PC-3 (cell line): ENCODE results near the gene DYNC1I1. TPM values are rescaled to one million over a fixed set of nuclear protein-coding genes. Genes with fewer than 3 reads are reported as not detected.

Experiments
- ATAC-seq: fragments of 200-7000 bp; cut with Tn5 transposase; 2 replicates; pipeline ENCODE4 v1.9.1; 2020; ENCODE audit warnings: mild to moderate bottlenecking, moderate library complexity
- BruUV-seq: library from RNA; stranded (reverse); fragments of 400-500 nt; replicated peaks from 2 replicates; lab custom pipeline; 2021; lab: Mats Ljungman, UMichigan
- CTCF ChIA-PET: fragments of 300-600 bp; sonication (Branson Sonifier 250); formaldehyde crosslinking; loops from one replicate; lab custom pipeline; 2022; ENCODE audit warnings: antibody characterized with exemption; lab: Charles Lee
- POLR2A ChIA-PET: fragments of 300-600 bp; sonication (Branson Sonifier 250); formaldehyde crosslinking; loops from one replicate; lab custom pipeline; 2022; ENCODE audit warnings: antibody characterized with exemption; ENCODE audit not compliant: unreplicated experiment; lab: Charles Lee
- DNase-seq: peaks from one replicate; pipeline ENCODE4 v3.0.0-alpha.2; 2015
- H2AFZ ChIP-seq: fragments of 300-600 bp; sonication (generic); 2 replicates; pipeline ENCODE4 v1.6.0; 2016; ENCODE audit warnings: antibody characterized with exemption, low read length
- H3F3A ChIP-seq: fragments of 300-600 bp; sonication (generic); one replicate; pipeline ENCODE4 v1.6.0; 2017; ENCODE audit warnings: antibody characterized with exemption, low read length, control low read depth, mild to moderate bottlenecking; ENCODE audit not compliant: unreplicated experiment
- H3K27ac ChIP-seq: fragments of 300-600 bp; sonication (generic); 2 replicates; pipeline ENCODE4 v1.5.1; 2016; ENCODE audit warnings: mild to moderate bottlenecking, low read length
- H3K27me3 ChIP-seq: fragments of 300-600 bp; sonication (generic); 2 replicates; pipeline ENCODE4 v1.6.1; 2016; ENCODE audit warnings: low read length, mixed read lengths
- H3K36me3 ChIP-seq: fragments of 300-600 bp; sonication (generic); 2 replicates; pipeline ENCODE4 v1.6.1; 2016; ENCODE audit warnings: low read depth, mixed run types, low read length, mixed read lengths
- H3K4me1 ChIP-seq: fragments of 300-600 bp; sonication (generic); 2 replicates; pipeline ENCODE4 v1.5.1; 2016; ENCODE audit warnings: low read length; ENCODE audit not compliant: insufficient read depth
- H3K4me2 ChIP-seq: fragments of 300-600 bp; sonication (generic); 2 replicates; pipeline ENCODE4 v1.6.0; 2016; ENCODE audit warnings: low read length
- H3K4me3 ChIP-seq: fragments of 300-600 bp; sonication (generic); 2 replicates; pipeline ENCODE4 v1.5.1; 2016; ENCODE audit warnings: mild to moderate bottlenecking, low read length, mixed read lengths
- H3K79me2 ChIP-seq: fragments of 300-600 bp; sonication (generic); 2 replicates; pipeline ENCODE4 v1.6.1; 2017; ENCODE audit warnings: low read length, mixed read lengths
- H3K9ac ChIP-seq: fragments of 300-600 bp; sonication (generic); 2 replicates; pipeline ENCODE4 v1.6.0; 2016; ENCODE audit warnings: mild to moderate bottlenecking, low read length
- H3K9me2 ChIP-seq: fragments of 300-600 bp; sonication (generic); replicated peaks from 2 replicates; pipeline ENCODE4 v1.6.1; 2016; ENCODE audit warnings: mixed run types, low read length, mixed read lengths
- H3K9me3 ChIP-seq: fragments of 300-600 bp; sonication (generic); 2 replicates; pipeline ENCODE4 v1.6.1; 2016; ENCODE audit warnings: low read length, mixed read lengths
- H4K20me1 ChIP-seq: fragments of 300-600 bp; sonication (generic); 2 replicates; pipeline ENCODE4 v1.6.1; 2016; ENCODE audit warnings: low read length, mixed read lengths
- EZH2 ChIP-seq: fragments of 300-600 bp; sonication (generic); IDR thresholded peaks from one replicate; pipeline ENCODE4 v1.6.1; 2017; ENCODE audit warnings: antibody characterized with exemption, mild to moderate bottlenecking, low read length; ENCODE audit not compliant: unreplicated experiment
- EZH2phosphoT487 ChIP-seq: fragments of 300-600 bp; sonication (generic); IDR thresholded peaks from 2 replicates; pipeline ENCODE4 v1.6.1; 2018; ENCODE audit warnings: mild to moderate bottlenecking, antibody characterized with exemption, low read length, borderline replicate concordance
- intact Hi-C: fragments of 100-400 bp; cut with micrococcal nuclease; formaldehyde crosslinking; loops from 2 replicates; pipeline ENCODE4 v1.9.0; 2023
- total RNA-seq: library from RNA; depleted of rRNA; stranded (reverse); fragments of >200 nt; gene quantifications from 2 replicates; pipeline ENCODE4 v1.2.3, GENCODE V29; 2014
- TF ChIP-seq, protein P1 (sequence below): fragments of 300-600 bp; sonication (generic); conservative IDR thresholded peaks from 2 replicates; pipeline ENCODE4 v1.5.1; 2017; ENCODE audit warnings: antibody characterized with exemption, low read depth, mild to moderate bottlenecking, low read length

Gene DYNC1I1
- total RNA-seq, 1 experiment from 2014 or later = 2.4 TPM

- CTCF ChIA-PET = interaction anchor here (0.5 to 0.7 kb wide), 2 partner anchors 71 to 199 kb away, joined by 3 read pairs; no protein-coding TSS in a partner anchor
- ATAC-seq (peak; percentile 30), DNase-seq (peak; percentile 58)
- Histone ChIP-seq H2AFZ (peak overlapping the region; percentile 71), H3F3A (no peaks in the 10 kb centered on the region), H3K27ac (peak overlapping the region; percentile 63), H3K4me1 (peaks cover 30% of the 10 kb centered on the region), H3K36me3 (no peaks in the 10 kb centered on the region), H3K4me2 (peak overlapping the region; percentile 74), H3K9ac (peak overlapping the region; percentile 0), H4K20me1 (no peaks in the 10 kb centered on the region), H3K79me2 (no peaks in the 10 kb centered on the region), H3K27me3 (no peaks in the 10 kb centered on the region), H3K9me2 (no peaks in the 10 kb centered on the region), H3K9me3 (no peaks in the 10 kb centered on the region), H3K4me3 (peak overlapping the region; percentile 44)
- no TSS peak for BruUV-seq
- POLR2A ChIA-PET = no interaction called here
- intact Hi-C loops = no loop called here
- no peak for TF ChIP-seq EZH2
- TF ChIP-seq, protein P1, sequence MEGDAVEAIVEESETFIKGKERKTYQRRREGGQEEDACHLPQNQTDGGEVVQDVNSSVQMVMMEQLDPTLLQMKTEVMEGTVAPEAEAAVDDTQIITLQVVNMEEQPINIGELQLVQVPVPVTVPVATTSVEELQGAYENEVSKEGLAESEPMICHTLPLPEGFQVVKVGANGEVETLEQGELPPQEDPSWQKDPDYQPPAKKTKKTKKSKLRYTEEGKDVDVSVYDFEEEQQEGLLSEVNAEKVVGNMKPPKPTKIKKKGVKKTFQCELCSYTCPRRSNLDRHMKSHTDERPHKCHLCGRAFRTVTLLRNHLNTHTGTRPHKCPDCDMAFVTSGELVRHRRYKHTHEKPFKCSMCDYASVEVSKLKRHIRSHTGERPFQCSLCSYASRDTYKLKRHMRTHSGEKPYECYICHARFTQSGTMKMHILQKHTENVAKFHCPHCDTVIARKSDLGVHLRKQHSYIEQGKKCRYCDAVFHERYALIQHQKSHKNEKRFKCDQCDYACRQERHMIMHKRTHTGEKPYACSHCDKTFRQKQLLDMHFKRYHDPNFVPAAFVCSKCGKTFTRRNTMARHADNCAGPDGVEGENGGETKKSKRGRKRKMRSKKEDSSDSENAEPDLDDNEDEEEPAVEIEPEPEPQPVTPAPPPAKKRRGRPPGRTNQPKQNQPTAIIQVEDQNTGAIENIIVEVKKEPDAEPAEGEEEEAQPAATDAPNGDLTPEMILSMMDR = no peak
- no peak for TF ChIP-seq EZH2phosphoT487
These were observed 149.8 kb downstream of the DYNC1I1 start for GRCh38 chr7:95922191-95922590.

- Histone ChIP-seq H4K20me1 (no peaks in the 10 kb centered on the region), H2AFZ (no peak overlapping the region), H3K36me3 (no peaks in the 10 kb centered on the region), H3K27me3 (no peaks in the 10 kb centered on the region), H3K79me2 (no peaks in the 10 kb centered on the region), H3F3A (no peaks in the 10 kb centered on the region), H3K4me3 (no peak overlapping the region), H3K27ac (no peak overlapping the region), H3K4me1 (peaks cover 19% of the 10 kb centered on the region), H3K9me2 (no peaks in the 10 kb centered on the region), H3K9ac (no peak overlapping the region), H3K4me2 (no peak overlapping the region), H3K9me3 (no peaks in the 10 kb centered on the region)
- ChIA-PET POLR2A (no interaction called here), CTCF (no interaction called here)
- intact Hi-C loops = no loop called here
- no TSS peak for BruUV-seq
- ATAC-seq = no peak
- TF ChIP-seq EZH2 (no peak), EZH2phosphoT487 (no peak)
- TF ChIP-seq, protein P1 = no peak
- DNase-seq = no peak
These were observed 152.9 kb downstream of the DYNC1I1 start for GRCh38 chr7:95925236-95925635.

DNA sequence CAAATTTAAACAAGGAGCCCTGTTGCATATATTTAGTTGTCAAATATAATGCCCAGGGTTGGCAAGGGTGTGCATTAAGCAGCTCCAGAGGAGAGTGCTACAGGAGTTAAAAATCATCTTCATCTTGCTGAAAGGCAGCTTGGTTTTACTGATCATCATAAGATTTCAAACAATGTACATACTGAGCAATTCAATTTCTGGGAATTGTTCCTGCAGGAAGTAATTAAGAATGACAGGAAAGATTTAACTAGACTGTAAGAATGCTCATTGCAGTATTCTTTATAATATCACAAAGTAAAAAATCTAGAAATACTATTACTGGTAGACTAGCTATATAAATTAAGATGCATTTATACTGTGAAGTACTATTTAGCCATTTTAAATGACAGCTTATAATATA lies 153.6 kb downstream of the DYNC1I1 start:
- intact Hi-C loops = no loop called here

More for the DNA sequence above, 153.6 kb downstream of the DYNC1I1 start:
- Histone ChIP-seq H3K9me2 (no peaks in the 10 kb centered on the region), H4K20me1 (no peaks in the 10 kb centered on the region), H3K9me3 (no peaks in the 10 kb centered on the region), H3F3A (no peaks in the 10 kb centered on the region), H3K27ac (no peak overlapping the region), H3K9ac (no peak overlapping the region), H3K4me1 (peaks cover 18% of the 10 kb centered on the region), H3K36me3 (no peaks in the 10 kb centered on the region), H3K79me2 (no peaks in the 10 kb centered on the region), H3K27me3 (no peaks in the 10 kb centered on the region), H2AFZ (no peak overlapping the region), H3K4me2 (no peak overlapping the region), H3K4me3 (no peak overlapping the region)
- no TSS peak for BruUV-seq
- peak; percentile 8 for ATAC-seq
- POLR2A ChIA-PET = no interaction called here
- DNase-seq = no peak
- TF ChIP-seq EZH2phosphoT487 (no peak), EZH2 (no peak)
- TF ChIP-seq, protein P1 = no peak
- CTCF ChIA-PET = no interaction called here
